ENCODE measurements around the gene FBXO42. TPM values are rescaled to one million over a fixed set of nuclear protein-coding genes. Genes with fewer than 3 reads are reported as not detected.

FBXO42 gene
- total RNA-seq, 2 experiments from 2014 or later, result 14.3 to 14.9 TPM

- no peaks in the 10 kb centered on the region for H3K9me3 Mint-ChIP-seq
- H3K36me3 Mint-ChIP-seq (ENCODE audit: low read depth), result peaks cover 3% of the 10 kb centered on the region
- Histone ChIP-seq H3K36me3 (ENCODE audit: insufficient read depth, low read length) (peaks cover 7% of the 10 kb centered on the region), H3K4me1 (ENCODE audit: insufficient read depth, low read length) (peaks cover 18% of the 10 kb centered on the region), H3K27ac (ENCODE audit: low read depth in 1 of 2, low read length in 2 of 2) (no peak overlapping the region), H3K4me3 (ENCODE audit: low read length) (no peak overlapping the region), H3K9me3 (ENCODE audit: control insufficient read depth in 1 of 2, insufficient read depth in 1 of 2, low read length in 2 of 2) (peaks cover 5 to 23% of the 10 kb centered on the region in 2 experiments), H3K27me3 (ENCODE audit: control insufficient read depth in 1 of 2, insufficient read depth in 2 of 2, low read length in 2 of 2) (peaks cover 33 to 34% of the 10 kb centered on the region in 2 experiments)
- no peak for TF ChIP-seq CTCF (IDR thresholded peaks at IDR 0.05)
- no peak overlapping the region for H3K4me3 Mint-ChIP-seq
- peaks cover 3% of the 10 kb centered on the region for H3K4me1 Mint-ChIP-seq (ENCODE audit: low read depth)
- CTCF ChIA-PET, result no interaction called here
- ATAC-seq (ENCODE audit: poor library complexity) (no peak), DNase-seq (no peak)
- peaks cover 35% of the 10 kb centered on the region for H3K27me3 Mint-ChIP-seq
- no peak overlapping the region for H3K27ac Mint-ChIP-seq
- intact Hi-C loops (cut with DNase I, micrococcal nuclease), result loop anchor here in 1 of 2 experiments (10.0 kb wide), 1 partner anchor 135 kb away; the partner anchor contains the start of gene SZRD1
- POLR2A ChIA-PET, result no interaction called here
Measured at GRCh38 chr1:16229976-16230740, 122.1 kb downstream of the FBXO42 start.

GRCh38 chr1:16226490-16227179 lies 125.6 kb downstream of the FBXO42 start:
- intact Hi-C loops (cut with DNase I, micrococcal nuclease), result no loop called here
- H3K36me3 ChIP-seq (ENCODE audit: insufficient read depth, low read length), result peaks cover under 1% of the 10 kb centered on the region
- CTCF ChIA-PET, result no interaction called here
- H3K9me3 Mint-ChIP-seq, result no peaks in the 10 kb centered on the region
- peaks cover 33 to 34% of the 10 kb centered on the region in 2 experiments for H3K27me3 ChIP-seq (ENCODE audit: control insufficient read depth in 1 of 2, insufficient read depth in 2 of 2, low read length in 2 of 2)
- no peak for TF ChIP-seq CTCF (IDR thresholded peaks at IDR 0.05)
- peaks cover 5 to 23% of the 10 kb centered on the region in 2 experiments for H3K9me3 ChIP-seq (ENCODE audit: control insufficient read depth in 1 of 2, insufficient read depth in 1 of 2, low read length in 2 of 2)
- no peak overlapping the region for H3K27ac ChIP-seq (ENCODE audit: low read depth in 1 of 2, low read length in 2 of 2)
- peaks cover 18% of the 10 kb centered on the region for H3K4me1 ChIP-seq (ENCODE audit: insufficient read depth, low read length)
- H3K36me3 Mint-ChIP-seq (ENCODE audit: low read depth), result no peaks in the 10 kb centered on the region
- H3K4me1 Mint-ChIP-seq (ENCODE audit: low read depth), result no peaks in the 10 kb centered on the region
- POLR2A ChIA-PET, result interaction anchor here (1.2 kb wide), 1 partner anchor 20 kb away, joined by 3 read pairs; no protein-coding TSS in a partner anchor
- H3K27ac Mint-ChIP-seq, result no peak overlapping the region
- peaks cover 46% of the 10 kb centered on the region for H3K27me3 Mint-ChIP-seq
- no peak overlapping the region for H3K4me3 Mint-ChIP-seq
- H3K4me3 ChIP-seq (ENCODE audit: low read length), result no peak overlapping the region
- DNase-seq (no peak), ATAC-seq (ENCODE audit: poor library complexity) (no peak)

- Mint-ChIP-seq H3K4me3 (no peak overlapping the region), H3K4me1 (ENCODE audit: low read depth) (no peaks in the 10 kb centered on the region), H3K9me3 (no peaks in the 10 kb centered on the region), H3K36me3 (ENCODE audit: low read depth) (no peaks in the 10 kb centered on the region), H3K27ac (no peak overlapping the region), H3K27me3 (peaks cover 46% of the 10 kb centered on the region)
- ATAC-seq (ENCODE audit: poor library complexity) (no peak), DNase-seq (no peak)
- Histone ChIP-seq H3K9me3 (ENCODE audit: control insufficient read depth in 1 of 2, insufficient read depth in 1 of 2, low read length in 2 of 2) (peaks cover 5 to 23% of the 10 kb centered on the region in 2 experiments), H3K4me3 (ENCODE audit: low read length) (no peak overlapping the region), H3K4me1 (ENCODE audit: insufficient read depth, low read length) (peaks cover 18% of the 10 kb centered on the region), H3K27me3 (ENCODE audit: control insufficient read depth in 1 of 2, insufficient read depth in 2 of 2, low read length in 2 of 2) (peaks cover 33 to 34% of the 10 kb centered on the region in 2 experiments), H3K36me3 (ENCODE audit: insufficient read depth, low read length) (no peaks in the 10 kb centered on the region), H3K27ac (ENCODE audit: low read depth in 1 of 2, low read length in 2 of 2) (no peak overlapping the region)
- CTCF ChIA-PET, result no interaction called here
- TF ChIP-seq CTCF (IDR thresholded peaks at IDR 0.05), result no peak
- intact Hi-C loops (cut with DNase I, micrococcal nuclease), result no loop called here
- POLR2A ChIA-PET, result interaction anchor here (1.0 to 1.2 kb wide), 2 partner anchors 9 to 19 kb away, joined by 3 to 4 read pairs; no protein-coding TSS in a partner anchor
Measured at GRCh38 chr1:16226129-16226489, 126.2 kb downstream of the FBXO42 start.

All from CD4-positive, alpha-beta T cell (primary cell).